ENCODE data around the gene ARHGEF17. TPM values are rescaled to one million over a fixed set of nuclear protein-coding genes. Genes with fewer than 3 reads are reported as not detected.

The ARHGEF17 gene
- polyA plus RNA-seq, 1 donor (not counting 4 experiments of a cell fraction or from before 2014, with no cell fraction given) = 5.1 TPM

DNA sequence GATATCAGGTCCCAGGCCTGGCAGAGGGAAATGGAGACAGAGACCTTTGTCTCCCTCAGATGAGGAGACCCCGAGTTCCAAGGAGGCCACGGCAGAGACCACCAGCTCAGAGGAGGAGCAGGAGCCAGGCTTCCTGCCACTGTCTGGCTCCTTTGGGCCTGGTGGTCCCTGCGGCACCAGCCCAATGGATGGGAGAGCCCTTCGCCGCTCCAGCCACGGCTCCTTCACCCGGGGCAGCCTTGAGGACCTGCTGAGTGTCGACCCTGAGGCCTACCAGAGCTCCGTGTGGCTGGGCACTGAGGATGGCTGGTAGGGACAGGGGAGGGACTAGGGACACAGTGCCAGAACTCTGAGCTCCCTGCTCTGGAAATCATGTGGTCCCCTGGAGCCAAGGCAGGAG lies 55.1 kb downstream of the ARHGEF17 start:
- no peaks in the 10 kb centered on the region for H3K9me3 ChIP-seq (ENCODE audit: control insufficient read depth, low read depth, low read length)
- TF ChIP-seq, protein P1, sequence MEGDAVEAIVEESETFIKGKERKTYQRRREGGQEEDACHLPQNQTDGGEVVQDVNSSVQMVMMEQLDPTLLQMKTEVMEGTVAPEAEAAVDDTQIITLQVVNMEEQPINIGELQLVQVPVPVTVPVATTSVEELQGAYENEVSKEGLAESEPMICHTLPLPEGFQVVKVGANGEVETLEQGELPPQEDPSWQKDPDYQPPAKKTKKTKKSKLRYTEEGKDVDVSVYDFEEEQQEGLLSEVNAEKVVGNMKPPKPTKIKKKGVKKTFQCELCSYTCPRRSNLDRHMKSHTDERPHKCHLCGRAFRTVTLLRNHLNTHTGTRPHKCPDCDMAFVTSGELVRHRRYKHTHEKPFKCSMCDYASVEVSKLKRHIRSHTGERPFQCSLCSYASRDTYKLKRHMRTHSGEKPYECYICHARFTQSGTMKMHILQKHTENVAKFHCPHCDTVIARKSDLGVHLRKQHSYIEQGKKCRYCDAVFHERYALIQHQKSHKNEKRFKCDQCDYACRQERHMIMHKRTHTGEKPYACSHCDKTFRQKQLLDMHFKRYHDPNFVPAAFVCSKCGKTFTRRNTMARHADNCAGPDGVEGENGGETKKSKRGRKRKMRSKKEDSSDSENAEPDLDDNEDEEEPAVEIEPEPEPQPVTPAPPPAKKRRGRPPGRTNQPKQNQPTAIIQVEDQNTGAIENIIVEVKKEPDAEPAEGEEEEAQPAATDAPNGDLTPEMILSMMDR (optimal IDR thresholded peaks at IDR 0.05 in 1 of 3, IDR thresholded peaks at IDR 0.05 in 1 of 3, conservative IDR thresholded peaks at IDR 0.05 in 1 of 3; ENCODE audit: extremely low read depth in 1 of 3, insufficient read depth in 2 of 3, low read length in 3 of 3) = no peak
- TF ChIP-seq EZH2 (IDR thresholded peaks at IDR 0.05; ENCODE audit: low read length) = no peak
- H3K9ac ChIP-seq (ENCODE audit: control insufficient read depth, extremely low read depth, insufficient read depth, low read length) = no peak overlapping the region
- DNase-seq (ENCODE audit: low read depth, low spot score) = no peak
- no peak overlapping the region for H3K4me3 ChIP-seq (ENCODE audit: control insufficient read depth in 2 of 3, extremely low read depth in 1 of 3, insufficient read depth in 2 of 3, low read depth in 1 of 3, low read length in 3 of 3)
- H3K36me3 ChIP-seq (ENCODE audit: control insufficient read depth in 2 of 2, extremely low read depth in 1 of 2, insufficient read depth in 2 of 2, low read length in 2 of 2) = peaks cover 0 to 7% of the 10 kb centered on the region in 2 experiments
- H3K4me1 ChIP-seq (ENCODE audit: control insufficient read depth, extremely low read depth, insufficient read depth, low read length) = no peaks in the 10 kb centered on the region
- no peak overlapping the region for H3K4me2 ChIP-seq (ENCODE audit: control insufficient read depth, extremely low read depth, insufficient read depth, low read depth, low read length)
- no peaks in the 10 kb centered on the region for H3K9me1 ChIP-seq (ENCODE audit: control insufficient read depth, extremely low read depth, insufficient read depth, low read length)
- dilution Hi-C loops (cut with MboI; ENCODE audit: extremely low pct_ligation_motif_present, low sequenced_read_pairs) = no loop called here
- H2AFZ ChIP-seq (ENCODE audit: control insufficient read depth, low read length) = no peak overlapping the region
- no peaks in the 10 kb centered on the region for H3K27me3 ChIP-seq (ENCODE audit: control insufficient read depth, extremely low read depth, insufficient read depth, low read length)
- H3K79me2 ChIP-seq (ENCODE audit: control insufficient read depth, insufficient read depth, low read length) = no peaks in the 10 kb centered on the region
- H3K27ac ChIP-seq (ENCODE audit: control insufficient read depth, insufficient read depth, low read length) = no peak overlapping the region
- H4K20me1 ChIP-seq (ENCODE audit: control insufficient read depth, extremely low read depth, insufficient read depth, low read length) = no peaks in the 10 kb centered on the region
- no peak for FAIRE-seq

DNA sequence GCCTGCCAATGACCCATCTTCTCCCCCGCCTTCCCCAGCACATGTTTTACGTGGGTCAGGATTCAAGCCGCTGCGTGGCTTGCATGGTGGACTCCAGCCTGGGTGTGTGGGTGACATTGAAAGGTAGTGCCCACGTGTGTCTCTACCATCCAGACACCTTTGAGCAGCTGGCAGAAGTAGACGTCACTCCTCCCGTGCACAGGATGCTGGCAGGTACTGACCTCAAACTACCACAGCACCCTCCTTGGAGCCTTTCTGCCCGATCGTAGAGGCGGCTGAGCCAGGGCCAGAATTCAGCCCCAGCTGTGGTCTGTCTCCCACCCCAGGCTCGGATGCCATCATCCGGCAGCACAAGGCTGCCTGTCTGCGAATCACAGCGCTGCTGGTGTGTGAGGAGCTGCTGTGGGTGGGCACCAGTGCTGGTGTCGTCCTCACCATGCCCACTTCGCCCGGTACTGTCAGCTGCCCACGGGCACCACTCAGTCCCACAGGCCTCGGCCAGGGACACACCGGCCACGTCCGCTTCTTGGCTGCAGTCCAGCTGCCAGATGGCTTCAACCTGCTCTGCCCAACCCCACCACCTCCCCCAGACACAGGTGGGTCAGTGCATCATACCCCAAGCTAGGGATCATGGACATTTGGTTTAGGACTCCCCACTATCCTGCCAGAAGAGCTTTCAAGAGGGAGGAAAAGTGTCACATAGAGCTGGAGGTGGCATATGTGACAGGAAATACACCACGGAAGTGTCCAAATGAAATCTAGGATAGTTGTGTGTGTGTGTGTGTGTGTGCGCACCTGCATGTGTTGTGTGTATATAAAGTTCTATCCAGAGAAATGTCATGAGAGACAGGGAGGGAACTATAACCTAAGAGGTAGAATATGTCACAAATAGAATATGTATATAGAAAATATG lies 57.5 kb downstream of the ARHGEF17 start:
- DNase-seq (ENCODE audit: low read depth, low spot score) (no peak), FAIRE-seq (no peak)
- Histone ChIP-seq H3K4me1 (ENCODE audit: control insufficient read depth, extremely low read depth, insufficient read depth, low read length) (no peaks in the 10 kb centered on the region), H3K9ac (ENCODE audit: control insufficient read depth, extremely low read depth, insufficient read depth, low read length) (no peak overlapping the region), H3K9me1 (ENCODE audit: control insufficient read depth, extremely low read depth, insufficient read depth, low read length) (no peaks in the 10 kb centered on the region), H2AFZ (ENCODE audit: control insufficient read depth, low read length) (no peak overlapping the region), H4K20me1 (ENCODE audit: control insufficient read depth, extremely low read depth, insufficient read depth, low read length) (no peaks in the 10 kb centered on the region), H3K79me2 (ENCODE audit: control insufficient read depth, insufficient read depth, low read length) (no peaks in the 10 kb centered on the region), H3K4me2 (ENCODE audit: control insufficient read depth, extremely low read depth, insufficient read depth, low read depth, low read length) (no peak overlapping the region), H3K27ac (ENCODE audit: control insufficient read depth, insufficient read depth, low read length) (no peak overlapping the region), H3K36me3 (ENCODE audit: control insufficient read depth in 2 of 2, extremely low read depth in 1 of 2, insufficient read depth in 2 of 2, low read length in 2 of 2) (peaks cover 0 to 7% of the 10 kb centered on the region in 2 experiments), H3K4me3 (ENCODE audit: control insufficient read depth in 2 of 3, extremely low read depth in 1 of 3, insufficient read depth in 2 of 3, low read depth in 1 of 3, low read length in 3 of 3) (no peak overlapping the region), H3K9me3 (ENCODE audit: control insufficient read depth, low read depth, low read length) (no peaks in the 10 kb centered on the region), H3K27me3 (ENCODE audit: control insufficient read depth, extremely low read depth, insufficient read depth, low read length) (no peaks in the 10 kb centered on the region)
- TF ChIP-seq EZH2 (IDR thresholded peaks at IDR 0.05; ENCODE audit: low read length) = no peak
- TF ChIP-seq, protein P1 (optimal IDR thresholded peaks at IDR 0.05 in 1 of 3, IDR thresholded peaks at IDR 0.05 in 1 of 3, conservative IDR thresholded peaks at IDR 0.05 in 1 of 3; ENCODE audit: extremely low read depth in 1 of 3, insufficient read depth in 2 of 3, low read length in 3 of 3) = no peak
- dilution Hi-C loops (cut with MboI; ENCODE audit: extremely low pct_ligation_motif_present, low sequenced_read_pairs) = no loop called here

Data from keratinocyte (primary cell).